SK-N-SH (cell line): Measurements from ENCODE around the gene CCDC183. TPM values are rescaled to one million over a fixed set of nuclear protein-coding genes. Genes with fewer than 3 reads are reported as not detected.
A peak's percentile ranks its signal among the peaks of the same experiment; 100 is the strongest.

Source experiments
- CTCF ChIA-PET: fragments of 300-600, 350-600 bp; formaldehyde crosslinking; extraction: SDS; loops from one replicate; lab custom pipeline; 2021; lab: Yijun Ruan, JAX
- POLR2A ChIA-PET: fragments of 350-600 bp; sonication (Branson Sonifier 250); formaldehyde crosslinking; extraction: SDS; loops from one replicate; lab custom pipeline; 2020; ENCODE audit warnings: antibody characterized with exemption, inconsistent platforms; lab: Yijun Ruan, JAX
- DNase-seq: peaks from one replicate; pipeline ENCODE4 v3.0.0; 2012
- H2AFZ ChIP-seq: fragments of 200-600 bp; sonication (generic); 2 replicates; pipeline ENCODE4 v1.8.1; 2016; ENCODE audit warnings: antibody characterized with exemption, mild to moderate bottlenecking, low read depth
- H3F3A ChIP-seq: fragments of 200-600 bp; sonication (generic); replicated peaks from 2 replicates; pipeline ENCODE3; 2016; ENCODE audit warnings: antibody characterized with exemption, mild to moderate bottlenecking; ENCODE audit not compliant: insufficient read depth
- H3K27ac ChIP-seq, 2 experiments: fragments of 200-500 bp in 1 of 2; fragments of 200-600 bp in 1 of 2; sonication (Bioruptor generic) in 1 of 2; sonication (generic), shearing (Covaris generic) in 1 of 2; 2 replicates each; pipeline versions ENCODE4 v1.5.1 to v1.6.1; 2014 to 2016; ENCODE audit warnings: low read depth in 2 of 2, inconsistent platforms in 1 of 2, low read length in 1 of 2, mild to moderate bottlenecking in 1 of 2, mixed read lengths in 1 of 2
- H3K27me3 ChIP-seq: fragments of 200-600 bp; sonication (generic), shearing (Covaris generic); 2 replicates; pipeline ENCODE4 v1.6.1; 2016; ENCODE audit warnings: mixed run types; ENCODE audit not compliant: insufficient read depth
- H3K36me3 ChIP-seq, 2 experiments: fragments of 200-500 bp in 1 of 2; fragments of 200-600 bp in 1 of 2; sonication (Bioruptor generic) in 1 of 2; sonication (generic) in 1 of 2; replicated peaks in 1 of 2; 2 replicates each; pipeline versions ENCODE3 to v1.5.1; 2014 to 2016; ENCODE audit warnings: low read length in 1 of 2, mild to moderate bottlenecking in 1 of 2; ENCODE audit not compliant: insufficient read depth in 2 of 2, control insufficient read depth in 1 of 2
- H3K4me1 ChIP-seq, 2 experiments: fragments of 200-500 bp in 1 of 2; fragments of 200-600 bp in 1 of 2; sonication (Bioruptor generic) in 1 of 2; sonication (generic), shearing (Covaris generic) in 1 of 2; 2 replicates each; pipeline versions ENCODE4 v1.5.1 to v1.6.1; 2014 to 2016; ENCODE audit warnings: low read depth in 1 of 2, low read length in 1 of 2, mixed run types in 1 of 2; ENCODE audit not compliant: insufficient read depth in 2 of 2, control insufficient read depth in 1 of 2
- H3K4me2 ChIP-seq: fragments of 200-600 bp; sonication (generic), shearing (Covaris generic); 2 replicates; pipeline ENCODE4 v1.6.1; 2017; ENCODE audit warnings: mixed run types
- H3K4me3 ChIP-seq, 2 experiments: fragments of 200-500 bp in 1 of 2; fragments of 200-600 bp in 1 of 2; sonication (Bioruptor generic) in 1 of 2; sonication (generic), shearing (Covaris generic) in 1 of 2; 2 replicates each; pipeline versions ENCODE4 v1.5.1 to v1.8.1; 2014 to 2016; ENCODE audit warnings: low read depth in 2 of 2, inconsistent platforms in 1 of 2, low read length in 1 of 2, mild to moderate bottlenecking in 1 of 2, mixed read lengths in 1 of 2, moderate library complexity in 1 of 2
- H3K79me2 ChIP-seq: fragments of 200-600 bp; sonication (generic); 2 replicates; pipeline ENCODE4 v1.8.1; 2017; ENCODE audit warnings: mild to moderate bottlenecking; ENCODE audit not compliant: insufficient read depth
- H3K9ac ChIP-seq: fragments of 200-600 bp; sonication (generic); 2 replicates; pipeline ENCODE4 v1.6.1; 2017; ENCODE audit warnings: mixed run types
- H3K9me2 ChIP-seq: fragments of 200-600 bp; sonication (generic); 2 replicates; pipeline ENCODE4 v1.6.1; 2017; ENCODE audit warnings: mixed run types
- H3K9me3 ChIP-seq: fragments of 200-600 bp; sonication (generic); 2 replicates; pipeline ENCODE4 v1.6.1; 2017; ENCODE audit warnings: mixed run types, mild to moderate bottlenecking, moderate library complexity
- H4K20me1 ChIP-seq: fragments of 200-600 bp; sonication (generic); 2 replicates; pipeline ENCODE4 v1.6.1; 2017; ENCODE audit warnings: mild to moderate bottlenecking, mixed run types; ENCODE audit not compliant: insufficient read depth
- CHD2 ChIP-seq: fragments of 150-350 bp; IDR thresholded peaks from 2 replicates; pipeline ENCODE4 v1.6.1; 2018; ENCODE audit warnings: low read length; ENCODE audit not compliant: partially characterized antibody
- ELF1 ChIP-seq: IDR thresholded peaks from 2 replicates; pipeline ENCODE4 v1.4.0; 2012
- FOXJ3 ChIP-seq: sonication (generic); formaldehyde crosslinking; IDR thresholded peaks from 2 replicates; pipeline ENCODE4 v1.5.1; 2020; ENCODE audit warnings: mild to moderate bottlenecking, missing genetic modification reagents
- FOXM1 ChIP-seq: IDR thresholded peaks from 2 replicates; pipeline ENCODE4 v1.4.0; 2012; ENCODE audit warnings: low read depth, mild to moderate bottlenecking
- IRF3 ChIP-seq: fragments of 150-350 bp; IDR thresholded peaks from 2 replicates; pipeline ENCODE4 v1.6.1; 2016; ENCODE audit warnings: mild to moderate bottlenecking, low read depth, low read length
- JUND ChIP-seq: IDR thresholded peaks from 2 replicates; pipeline ENCODE4 v1.4.0; 2012
- PBX3 ChIP-seq: IDR thresholded peaks from 2 replicates; pipeline ENCODE4; 2012
- RAD21 ChIP-seq: IDR thresholded peaks from 2 replicates; pipeline ENCODE4 v1.6.1; 2012; ENCODE audit warnings: mild to moderate bottlenecking, low read length
- RCOR1 ChIP-seq: fragments of 150-350 bp; IDR thresholded peaks from 2 replicates; pipeline ENCODE4 v1.6.1; 2017; ENCODE audit warnings: antibody characterized with exemption, low read length
- RXRA ChIP-seq: IDR thresholded peaks from 2 replicates; pipeline ENCODE4 v1.4.0; 2012; ENCODE audit warnings: low read depth, mild to moderate bottlenecking, borderline replicate concordance
- SIN3A ChIP-seq: IDR thresholded peaks from 2 replicates; pipeline ENCODE4 v1.6.1; 2012; ENCODE audit warnings: low read depth, mild to moderate bottlenecking, low read length, moderate library complexity, borderline replicate concordance
- TAF1 ChIP-seq: IDR thresholded peaks from 2 replicates; pipeline ENCODE4 v1.6.1; 2012; ENCODE audit warnings: low read depth, mild to moderate bottlenecking, low read length, moderate library complexity, borderline replicate concordance
- YY1 ChIP-seq: IDR thresholded peaks from 2 replicates; pipeline ENCODE4 v1.4.0; 2012; ENCODE audit warnings: low read depth, mild to moderate bottlenecking
- WGBS: methylation state at CpG from one replicate; pipeline ENCODE4 v1.1.6; 2017; ENCODE audit warnings: low lambda C conversion rate; 5-methylcytosine and 5-hydroxymethylcytosine counted together
- polyA plus RNA-seq, 3 experiments: library from polyadenylated mRNA; depleted of rRNA; stranded (reverse); fragments of >200 nt; gene quantifications; 2 replicates each; pipeline ENCODE4 v1.2.3, GENCODE V29; 2012
- TF ChIP-seq, protein P1 (sequence below): IDR thresholded peaks from 2 replicates; pipeline ENCODE4 v1.4.0; 2012; ENCODE audit warnings: low read depth

CCDC183 gene
- polyA plus RNA-seq, 1 of the 3 experiments (the other 2 are of a cell fraction) = 5.3 TPM

DNA sequence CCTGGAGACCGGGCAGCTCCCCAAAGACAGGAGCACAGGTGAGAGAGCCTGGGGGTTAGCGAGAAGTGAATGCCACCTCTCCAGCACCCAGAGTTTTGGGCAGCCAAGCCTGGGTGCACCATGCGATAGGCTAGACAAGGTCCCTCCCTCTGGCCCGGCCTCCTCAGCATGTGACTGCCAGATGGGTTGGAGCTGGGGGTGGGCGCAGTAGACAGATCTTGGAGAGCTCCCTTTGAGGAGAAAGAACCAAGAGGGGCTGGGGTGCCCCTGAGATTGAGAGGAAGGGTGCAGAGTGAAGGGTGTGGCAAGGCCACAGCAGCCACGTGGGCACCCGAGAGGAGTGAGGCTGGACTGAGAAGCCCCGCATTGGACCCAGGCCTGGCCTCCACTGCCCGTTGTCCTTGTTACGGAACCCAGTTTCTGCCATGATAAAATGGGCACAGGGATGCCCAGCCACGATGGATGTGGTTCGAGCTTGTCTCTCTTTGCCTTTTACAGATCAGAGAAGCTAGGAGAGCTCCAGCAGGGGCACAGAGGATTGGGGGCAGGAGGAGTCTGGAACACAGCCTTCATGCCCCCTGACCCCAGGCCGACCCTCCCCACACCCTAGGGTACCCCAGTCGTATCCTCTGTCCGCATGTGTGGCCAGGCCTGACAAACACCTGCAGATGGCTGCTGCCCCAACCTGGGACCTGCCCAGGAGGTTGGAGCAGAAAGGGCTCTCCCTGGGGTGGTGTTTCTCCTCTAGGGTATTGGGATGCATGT is 3.6 kb upstream of the CCDC183 start:
- no peak for TF ChIP-seq JUND
- no peak for TF ChIP-seq TAF1
- TF ChIP-seq RCOR1 = no peak
- TF ChIP-seq, protein P1, sequence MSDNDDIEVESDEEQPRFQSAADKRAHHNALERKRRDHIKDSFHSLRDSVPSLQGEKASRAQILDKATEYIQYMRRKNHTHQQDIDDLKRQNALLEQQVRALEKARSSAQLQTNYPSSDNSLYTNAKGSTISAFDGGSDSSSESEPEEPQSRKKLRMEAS = no peak
- TF ChIP-seq RAD21 = no peak
- TF ChIP-seq SIN3A = no peak
- TF ChIP-seq YY1 = no peak
- no peak for TF ChIP-seq FOXJ3 (CRISPR knock-in tag)
- TF ChIP-seq ELF1 = no peak
- TF ChIP-seq FOXM1 = no peak
- no peak for TF ChIP-seq CHD2
- H3K9me2 ChIP-seq = no peaks in the 10 kb centered on the region
- peaks cover 0 to 9% of the 10 kb centered on the region in 2 experiments for H3K36me3 ChIP-seq
- H4K20me1 ChIP-seq = peaks cover 5% of the 10 kb centered on the region; the same call in 1 of the 2 replicates
- H3K27ac ChIP-seq = no peak overlapping the region; a peak in 2 of 4 replicates
- peaks cover 7 to 42% of the 10 kb centered on the region in 2 experiments for H3K4me1 ChIP-seq
- no peak overlapping the region for H3K9ac ChIP-seq
- H3K4me2 ChIP-seq = peak overlapping the region; percentile 100
- CTCF ChIA-PET = interaction anchor here (0.6 to 5.0 kb wide), 23 partner anchors 9 to 252 kb away, joined by 3 to 36 read pairs (median 4); partner anchors contain the start of genes AJM1, LCN15 and RABL6
- 75% methylated on average over 11 of the region's 15 CpGs for WGBS
- peaks cover 11% of the 10 kb centered on the region for H3K79me2 ChIP-seq
- no peaks in the 10 kb centered on the region for H3K27me3 ChIP-seq
- H3F3A ChIP-seq = peaks cover 16% of the 10 kb centered on the region
- no peak for DNase-seq
- H3K4me3 ChIP-seq = peak overlapping the region; percentile 89 to 95
- POLR2A ChIA-PET = interaction anchor here (0.6 kb wide), 1 partner anchor 74 kb away, joined by 3 read pairs; no protein-coding TSS in a partner anchor
- H3K9me3 ChIP-seq = no peaks in the 10 kb centered on the region
- no peak overlapping the region for H2AFZ ChIP-seq

DNA sequence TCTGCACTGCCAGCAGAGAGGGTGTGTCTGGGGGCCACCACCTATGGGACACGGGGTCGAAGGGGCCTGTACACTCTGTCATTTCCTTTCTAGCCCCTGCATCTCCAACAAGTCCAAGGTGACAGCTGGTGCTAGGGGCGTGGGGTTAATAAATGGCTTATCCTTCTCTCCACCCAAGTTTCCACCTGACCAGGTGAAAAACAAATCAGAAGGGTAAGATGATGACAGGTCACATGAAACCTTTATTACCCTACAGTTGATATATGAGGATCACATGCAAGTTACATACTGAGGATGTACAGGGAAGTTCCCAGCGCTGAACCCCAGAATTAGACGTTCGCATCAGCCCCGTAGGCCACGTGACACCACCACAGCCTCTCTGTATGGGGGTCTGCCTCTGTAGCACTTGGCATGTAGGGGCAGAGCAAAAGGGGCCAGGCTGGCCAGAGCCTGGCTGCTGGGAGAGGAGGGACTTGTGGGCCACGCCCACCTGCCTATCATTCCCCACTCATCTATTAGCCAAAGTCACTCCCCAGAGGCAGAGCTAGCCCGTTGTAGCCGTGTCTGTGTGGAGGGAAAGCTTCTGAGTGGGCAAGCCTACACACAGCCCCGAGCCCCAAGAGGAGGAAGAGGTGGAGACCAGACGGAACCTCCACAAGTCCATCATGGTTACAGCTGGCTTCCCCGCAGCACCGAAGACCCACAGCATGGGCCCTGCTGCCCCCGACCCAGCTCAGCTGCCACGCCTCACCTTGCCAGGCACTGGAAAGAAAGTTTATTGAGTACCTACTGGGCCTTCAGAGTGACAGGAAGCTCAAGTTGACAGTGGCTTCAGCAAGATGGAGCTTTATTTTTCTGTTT is 2.8 kb upstream of the CCDC183 start:
- Histone ChIP-seq H3K9me2 (no peaks in the 10 kb centered on the region), H3K27ac (no peak overlapping the region), H2AFZ (no peak overlapping the region), H3K4me2 (no peak overlapping the region), H4K20me1 (peaks cover 5% of the 10 kb centered on the region; the same call in 1 of the 2 replicates), H3K9me3 (no peaks in the 10 kb centered on the region), H3K4me1 (peaks cover 7 to 42% of the 10 kb centered on the region in 2 experiments), H3K4me3 (no peak overlapping the region), H3K9ac (no peak overlapping the region), H3K79me2 (peaks cover 11% of the 10 kb centered on the region), H3K36me3 (peaks cover 0 to 9% of the 10 kb centered on the region in 2 experiments), H3F3A (peaks cover 16% of the 10 kb centered on the region), H3K27me3 (no peaks in the 10 kb centered on the region)
- CTCF ChIA-PET = interaction anchor here (0.7 to 5.0 kb wide), 14 partner anchors 11 to 242 kb away, joined by 3 to 36 read pairs (median 4); partner anchors contain the start of genes AJM1 and LCN15
- POLR2A ChIA-PET = no interaction called here
- TF ChIP-seq, protein P1 = no peak
- TF ChIP-seq PBX3 = peak; percentile 50
- no peak for TF ChIP-seq RXRA
- no peak for TF ChIP-seq IRF3
- DNase-seq = no peak
- WGBS = 92% methylated on average over 12 of the region's 17 CpGs
